Activated CD4-positive, alpha-beta T cell treated with anti-CD3 and anti-CD28 coated beads for 24 hours (primary cell): ENCODE data around the gene NUCKS1.
A peak's percentile ranks its signal among the peaks of the same experiment; 100 is the strongest.

Source experiments
- DNase-seq, 2 donors: peaks; one replicate each; pipeline ENCODE4 v3.0.0-alpha.2; 2020; ENCODE audit warnings: low read depth in 2 of 2

The NUCKS1 gene

DNA sequence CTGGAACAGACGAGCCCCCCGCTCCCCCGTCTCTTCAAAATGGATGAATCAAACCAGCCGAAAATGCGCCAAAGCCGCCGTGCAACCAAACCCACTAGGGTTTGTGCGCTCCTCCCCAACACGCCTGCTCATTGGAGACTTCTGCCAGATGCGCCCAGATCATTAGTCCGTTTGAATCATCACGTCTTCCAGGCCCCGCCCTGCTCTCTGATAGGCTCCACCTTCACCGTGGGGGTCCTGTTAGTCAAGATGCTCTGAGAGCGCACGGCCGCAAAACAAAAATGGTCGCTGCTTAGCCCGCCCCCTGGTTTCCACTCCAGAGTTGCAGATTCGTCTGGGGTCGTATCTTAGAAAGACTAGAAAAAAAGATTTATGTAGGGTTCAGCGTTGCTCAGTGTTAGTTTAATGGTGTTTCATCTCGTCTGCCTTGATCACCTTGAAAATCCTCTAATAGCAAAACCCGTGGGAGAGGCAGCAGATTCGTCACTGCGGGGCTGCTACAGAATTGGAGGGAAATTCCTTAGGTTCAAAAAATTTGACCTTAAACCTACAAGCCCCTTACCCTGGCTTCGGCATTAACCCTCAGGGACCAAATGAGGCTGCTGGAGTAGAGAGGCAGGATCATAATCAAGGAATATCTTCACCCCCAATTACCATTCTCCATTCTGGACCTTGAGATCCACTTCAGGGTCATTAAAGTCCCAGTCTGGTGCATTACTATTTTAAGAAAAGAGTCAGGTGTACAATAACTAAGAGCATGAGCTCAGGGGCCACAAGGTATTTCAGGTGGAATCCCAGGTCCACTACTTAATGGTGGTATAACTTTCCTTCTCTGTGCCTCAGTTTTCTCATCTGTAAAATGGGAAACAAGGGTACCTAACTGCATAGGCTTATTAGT, at the start of gene NUCKS1:
Gene NUCKS1 (minus strand): TSS at position 45 of the 898 bp plus-strand sequence. CDS start 209 bp downstream, outside the sequence.
- DNase-seq: peak; percentile 90 to 91

GRCh38 chr1:205798577-205798976, 48.6 kb upstream of the NUCKS1 start:
- DNase-seq: no peak

- DNase-seq: no peak
Measured at GRCh38 chr1:205797168-205797567, 47.2 kb upstream of the NUCKS1 start.

DNA sequence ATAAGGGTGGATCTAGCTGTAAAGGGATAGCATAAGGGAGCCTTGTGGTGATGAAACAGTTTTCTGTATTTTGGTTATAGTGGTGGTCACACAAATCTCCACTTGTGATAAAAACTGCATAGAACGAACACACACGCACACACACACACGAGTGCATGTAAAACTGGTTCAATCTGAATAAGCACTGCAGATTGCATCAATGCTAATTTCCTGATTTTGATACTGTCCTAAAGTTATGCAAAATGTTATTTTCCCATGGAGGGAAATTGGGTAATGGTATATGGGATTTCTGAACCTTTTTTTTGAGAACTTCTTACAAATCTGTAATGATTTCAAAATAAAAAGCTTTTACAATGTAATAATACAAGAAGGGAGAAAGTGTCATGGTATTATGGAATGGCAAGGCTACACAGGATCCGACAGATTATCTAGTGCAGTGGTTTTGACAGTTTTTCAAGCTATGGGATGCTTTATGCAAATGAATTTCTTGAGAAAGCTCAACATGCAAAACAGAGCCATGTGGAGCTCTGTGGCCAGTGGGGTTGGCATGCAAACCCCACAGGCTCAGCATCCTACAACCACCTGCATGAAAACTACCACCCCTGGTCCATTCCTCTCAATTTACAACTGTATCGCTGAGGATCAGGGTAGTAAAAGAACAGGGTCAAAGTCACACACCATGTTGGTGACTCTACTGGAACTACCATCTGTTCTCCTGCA, 44.2 kb upstream of the NUCKS1 start:
- no peak for DNase-seq

DNA sequence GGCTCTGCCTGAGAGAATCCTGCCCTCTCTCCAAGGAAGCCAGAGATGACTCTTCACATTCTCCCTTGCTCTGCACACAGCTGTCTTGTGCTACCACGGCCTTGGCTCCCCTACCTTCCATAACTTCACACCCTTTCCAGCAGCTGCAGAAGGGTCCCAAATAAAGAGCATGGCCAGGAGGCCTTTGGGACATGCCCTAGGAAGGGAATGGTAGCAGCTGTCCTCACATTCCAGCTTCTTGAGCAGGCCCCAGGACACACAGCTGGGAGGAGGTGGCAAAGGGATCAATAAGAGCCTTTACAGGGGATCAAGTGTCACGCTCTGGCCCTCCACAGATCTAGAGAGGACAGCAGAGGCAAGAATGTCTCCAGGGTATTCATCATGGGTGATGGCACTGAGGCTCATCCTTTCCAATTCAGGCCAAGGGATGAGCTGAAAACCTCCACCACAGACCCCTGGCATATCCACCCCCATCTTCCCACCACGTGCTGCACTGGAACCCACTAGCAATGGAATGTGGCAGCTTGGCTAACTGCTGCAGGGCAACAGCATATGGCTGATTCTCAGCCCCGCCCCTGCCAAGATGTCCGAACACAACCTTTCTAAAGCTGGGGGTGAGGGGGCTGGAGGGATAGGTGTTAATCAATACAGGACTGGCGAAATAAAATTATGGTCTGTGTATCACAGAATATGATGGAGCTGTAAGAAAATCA, 43.1 kb upstream of the NUCKS1 start:
- DNase-seq: no peak

GRCh38 chr1:205792481-205792881, 42.5 kb upstream of the NUCKS1 start:
- no peak for DNase-seq

GRCh38 chr1:205791568-205792180, 41.7 kb upstream of the NUCKS1 start:
- peak in 1 of 2 donors; percentile 38 for DNase-seq

- no peak for DNase-seq
Measured at GRCh38 chr1:205787287-205787916, 37.4 kb upstream of the NUCKS1 start.

GRCh38 chr1:205786601-205787000, 36.6 kb upstream of the NUCKS1 start:
- no peak for DNase-seq

DNA sequence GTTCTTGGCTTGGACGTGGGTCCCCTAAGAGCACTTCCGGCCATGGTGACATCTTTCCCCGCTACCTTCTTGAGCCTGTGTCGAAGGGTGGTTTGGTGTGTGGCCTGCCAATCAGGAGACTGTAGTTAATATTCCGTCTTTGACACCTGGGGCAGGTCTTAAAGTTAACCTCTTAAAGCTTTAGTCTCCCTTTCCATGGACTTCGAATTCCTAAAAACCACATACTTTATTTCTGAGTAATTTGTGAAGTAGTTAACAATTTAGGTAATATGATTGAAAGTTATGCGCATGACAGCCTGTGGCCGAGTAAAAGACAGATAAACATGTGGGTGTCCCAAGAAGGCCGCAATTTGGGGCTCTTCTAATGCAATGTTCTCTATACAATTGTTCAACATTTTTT, 35.5 kb upstream of the NUCKS1 start:
- no peak for DNase-seq

GRCh38 chr1:205783904-205784303, 33.9 kb upstream of the NUCKS1 start:
- DNase-seq: no peak

DNA sequence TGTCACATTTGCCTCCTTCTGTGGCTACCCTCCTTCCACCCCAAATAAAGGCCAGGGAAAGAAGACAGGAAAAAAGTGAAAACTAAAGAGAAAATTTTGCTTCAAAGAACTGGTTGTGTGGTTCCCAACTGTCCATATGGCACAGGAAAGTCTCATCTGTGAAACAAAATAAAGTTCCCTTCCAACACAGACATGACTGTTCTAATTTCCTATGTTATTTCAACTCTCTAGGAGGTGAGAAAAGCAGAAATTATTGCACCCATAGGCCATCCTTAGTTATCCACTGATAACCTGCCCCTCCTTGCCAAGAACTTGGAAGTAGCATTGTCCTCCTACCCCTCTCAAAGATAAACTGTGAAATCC, 33.4 kb upstream of the NUCKS1 start:
- no peak for DNase-seq

GRCh38 chr1:205782627-205783432, 32.8 kb upstream of the NUCKS1 start:
- DNase-seq: no peak

- DNase-seq: no peak
Measured at GRCh38 chr1:205780335-205780734, 30.4 kb upstream of the NUCKS1 start.

DNA sequence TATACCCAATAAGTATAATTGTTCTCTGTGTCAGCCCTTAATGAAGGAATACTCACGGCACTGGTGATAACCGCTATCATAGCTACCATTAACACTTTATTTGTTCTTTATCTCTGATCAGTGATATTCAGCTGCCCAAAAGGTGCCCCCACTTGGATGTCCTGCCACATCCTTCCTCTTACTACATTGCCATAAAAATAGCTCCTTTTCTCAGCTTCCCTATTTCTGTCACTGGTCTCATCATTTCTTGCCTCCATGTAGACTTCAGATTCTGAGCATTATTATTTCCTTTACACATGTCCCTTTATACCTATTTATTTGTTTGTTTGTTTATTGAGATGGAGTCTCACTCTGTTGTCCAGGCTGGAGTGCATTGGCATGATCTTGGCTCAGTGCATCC, 28.0 kb upstream of the NUCKS1 start:
- no peak for DNase-seq

GRCh38 chr1:205775717-205776056, 25.7 kb upstream of the NUCKS1 start:
- no peak for DNase-seq

DNA sequence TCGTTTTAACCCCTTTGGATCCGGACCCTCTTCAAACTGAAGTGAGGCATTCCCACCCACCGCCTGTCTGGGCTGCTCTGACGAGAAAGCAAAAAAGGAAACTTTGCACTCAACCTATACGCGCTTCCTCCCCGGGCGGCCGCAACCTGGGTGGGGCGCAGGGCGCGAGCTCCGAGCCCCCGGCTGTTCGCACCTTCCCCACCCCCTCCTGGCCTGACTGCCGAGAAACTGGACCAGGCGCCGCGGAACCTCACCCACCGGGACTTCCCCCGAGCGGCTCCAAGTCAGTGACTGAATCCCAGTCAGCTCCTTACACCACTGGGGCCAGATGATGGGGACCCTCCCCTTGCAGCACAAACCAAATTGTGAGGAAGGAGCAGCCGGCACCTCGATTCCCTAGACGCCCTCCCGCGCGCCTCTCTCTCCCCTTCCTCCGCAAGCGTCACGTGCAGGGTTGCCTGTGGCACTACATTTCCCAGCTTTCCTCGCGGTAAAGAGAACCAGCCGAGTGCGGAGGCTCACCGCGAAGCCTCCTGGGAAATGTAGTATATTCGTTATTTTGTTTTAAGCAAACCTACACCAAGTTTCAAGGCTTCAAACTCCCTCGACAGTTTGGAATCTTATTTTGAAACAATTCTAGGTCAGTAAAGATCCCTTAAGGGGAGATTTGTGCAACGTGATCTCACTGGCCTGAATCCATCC, 25.2 kb upstream of the NUCKS1 start, which contains the start of gene RAB29:
Gene RAB29 (minus strand): TSS at position 468 of the 702 bp plus-strand sequence. CDS start 526 bp downstream, outside the sequence.
- peak; percentile 65 to 69 for DNase-seq

GRCh38 chr1:205774198-205775014, 24.4 kb upstream of the NUCKS1 start:
- DNase-seq: peak in 1 of 2 donors; percentile 16

GRCh38 chr1:205772607-205773032, 22.6 kb upstream of the NUCKS1 start:
- no peak for DNase-seq
